ENCODE data around the gene TMEM138. TPM values are rescaled to one million over a fixed set of nuclear protein-coding genes. Genes with fewer than 3 reads are reported as not detected.

Gene TMEM138
- 29.6 TPM for total RNA-seq (2013)
- polyA plus RNA-seq (10 to 100 TPM; 34.5 to 64.0 (median 50.7) TPM), polyA minus RNA-seq (27.4 and 38.5 TPM in 2 replicates), total RNA-seq (30.8 to 68.7 (median 46.0) reads per million in 11 experiments)

DNA sequence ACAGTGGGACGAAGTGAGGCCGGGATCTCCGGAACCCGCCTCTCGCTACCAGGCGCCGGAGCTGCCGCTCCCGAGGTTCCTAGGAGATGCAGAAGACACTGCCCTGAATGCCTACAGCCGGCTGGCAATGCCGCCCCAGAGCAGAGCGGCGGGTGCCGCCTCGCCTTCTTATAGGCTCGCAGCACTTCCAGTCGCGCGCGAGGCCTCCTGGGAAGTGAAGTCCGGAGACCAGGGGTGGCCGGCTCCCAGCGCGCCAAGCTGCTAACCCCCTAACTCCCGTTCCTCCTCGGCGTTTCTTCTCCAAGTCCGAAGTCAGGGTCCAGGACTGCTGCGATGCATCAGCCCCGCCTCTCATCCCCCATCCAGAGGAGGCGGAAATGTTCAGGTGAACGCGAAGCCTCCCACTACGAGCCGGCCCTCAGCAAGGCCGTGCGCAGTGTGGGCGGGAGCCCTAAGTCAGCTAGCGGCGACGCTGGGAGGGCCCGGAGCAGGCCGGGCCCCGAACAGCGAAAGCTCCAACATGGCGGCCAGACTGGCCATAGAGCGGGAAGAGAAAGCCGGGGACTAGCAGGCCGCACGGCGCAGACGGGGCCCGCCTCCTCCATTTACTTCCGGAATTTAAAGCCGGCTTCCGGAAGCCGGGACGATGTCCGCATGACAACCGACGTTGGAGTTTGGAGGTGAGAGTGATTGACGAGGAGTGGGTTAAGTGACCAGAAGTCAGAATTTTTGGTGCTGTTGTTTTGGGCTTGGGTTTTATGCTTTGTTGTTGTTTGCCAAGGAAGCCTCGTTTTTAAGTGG lies at the start of gene TMEM138, which contains the start of gene CYB561A3:
Gene TMEM138 (plus strand): TSS at position 634 of the 801 bp plus-strand sequence. CDS start 2,017 bp downstream, outside the sequence.
Gene CYB561A3 (minus strand): TSS at position 142 of the 801 bp plus-strand sequence. CDS start 5,169 bp downstream, outside the sequence.
- H3K79me2 ChIP-seq (ENCODE audit: insufficient read depth, low read length) = peaks cover 53% of the 10 kb centered on the region
- H3K27me3 Mint-ChIP-seq (ENCODE audit: low read depth in 3 of 3) = no peaks in the 10 kb centered on the region
- peaks cover 24 to 34% of the 10 kb centered on the region in 2 donors for H3K36me3 Mint-ChIP-seq
- DNase-seq = peak; percentile 92 to 95 (median 92)
- H3K4me3 ChIP-seq (replicated peaks in 1 of 3; ENCODE audit: low read depth in 2 of 3, low read length in 3 of 3) = peak within 1 kb of the TSS; percentile 65 to 89 (median 79)
- H3K9me3 Mint-ChIP-seq = no peaks in the 10 kb centered on the region
- peak within 1 kb of the TSS; percentile 97 to 100 for H3K4me3 Mint-ChIP-seq
- TF ChIP-seq, protein P1, sequence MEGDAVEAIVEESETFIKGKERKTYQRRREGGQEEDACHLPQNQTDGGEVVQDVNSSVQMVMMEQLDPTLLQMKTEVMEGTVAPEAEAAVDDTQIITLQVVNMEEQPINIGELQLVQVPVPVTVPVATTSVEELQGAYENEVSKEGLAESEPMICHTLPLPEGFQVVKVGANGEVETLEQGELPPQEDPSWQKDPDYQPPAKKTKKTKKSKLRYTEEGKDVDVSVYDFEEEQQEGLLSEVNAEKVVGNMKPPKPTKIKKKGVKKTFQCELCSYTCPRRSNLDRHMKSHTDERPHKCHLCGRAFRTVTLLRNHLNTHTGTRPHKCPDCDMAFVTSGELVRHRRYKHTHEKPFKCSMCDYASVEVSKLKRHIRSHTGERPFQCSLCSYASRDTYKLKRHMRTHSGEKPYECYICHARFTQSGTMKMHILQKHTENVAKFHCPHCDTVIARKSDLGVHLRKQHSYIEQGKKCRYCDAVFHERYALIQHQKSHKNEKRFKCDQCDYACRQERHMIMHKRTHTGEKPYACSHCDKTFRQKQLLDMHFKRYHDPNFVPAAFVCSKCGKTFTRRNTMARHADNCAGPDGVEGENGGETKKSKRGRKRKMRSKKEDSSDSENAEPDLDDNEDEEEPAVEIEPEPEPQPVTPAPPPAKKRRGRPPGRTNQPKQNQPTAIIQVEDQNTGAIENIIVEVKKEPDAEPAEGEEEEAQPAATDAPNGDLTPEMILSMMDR (IDR thresholded peaks at IDR 0.05) = no peak
- no peaks in the 10 kb centered on the region for H3K27me3 ChIP-seq (ENCODE audit: control insufficient read depth in 2 of 2, insufficient read depth in 2 of 2, low read length in 2 of 2)
- H2AFZ ChIP-seq (ENCODE audit: insufficient read depth, low read depth, low read length, poor library complexity, severe bottlenecking) = peak within 1 kb of the TSS; percentile 88
- peaks cover 57% of the 10 kb centered on the region for H3K4me1 Mint-ChIP-seq
- intact Hi-C loops (cut with micrococcal nuclease) = loop anchor here in 1 of 2 donors (1.0 kb wide), 1 partner anchor 14 kb away; no protein-coding TSS in a partner anchor
- WGBS (ENCODE audit: insufficient coverage) = under 1% methylated on average over 60 of the region's 63 CpGs
- H4K20me1 ChIP-seq (ENCODE audit: insufficient read depth, low read length) = no peaks in the 10 kb centered on the region
- H3K4me1 ChIP-seq (ENCODE audit: control insufficient read depth in 1 of 2, insufficient read depth in 2 of 2, low read length in 2 of 2) = peaks cover 60 to 65% of the 10 kb centered on the region in 2 donors
- H3K4me2 ChIP-seq (replicated peaks; ENCODE audit: extremely low read depth, low read length, poor library complexity, severe bottlenecking) = peak within 1 kb of the TSS; percentile 95
- H3K36me3 ChIP-seq (replicated peaks in 1 of 2; ENCODE audit: control insufficient read depth in 1 of 2, insufficient read depth in 2 of 2, low read length in 2 of 2) = peaks cover 26 to 36% of the 10 kb centered on the region in 2 donors
- H3K9me3 ChIP-seq (replicated peaks in 1 of 2; ENCODE audit: control insufficient read depth in 1 of 2, insufficient read depth in 1 of 2, low read length in 2 of 2) = no peaks in the 10 kb centered on the region
- H3K27ac Mint-ChIP-seq = peak within 1 kb of the TSS; percentile 97 to 100 (median 100)
- H3K9ac ChIP-seq (ENCODE audit: insufficient read depth, low read length, poor library complexity, severe bottlenecking) = peak within 1 kb of the TSS; percentile 93
- peak within 1 kb of the TSS; percentile 97 to 99 for H3K27ac ChIP-seq (ENCODE audit: low read depth in 1 of 2, low read length in 2 of 2)

DNA sequence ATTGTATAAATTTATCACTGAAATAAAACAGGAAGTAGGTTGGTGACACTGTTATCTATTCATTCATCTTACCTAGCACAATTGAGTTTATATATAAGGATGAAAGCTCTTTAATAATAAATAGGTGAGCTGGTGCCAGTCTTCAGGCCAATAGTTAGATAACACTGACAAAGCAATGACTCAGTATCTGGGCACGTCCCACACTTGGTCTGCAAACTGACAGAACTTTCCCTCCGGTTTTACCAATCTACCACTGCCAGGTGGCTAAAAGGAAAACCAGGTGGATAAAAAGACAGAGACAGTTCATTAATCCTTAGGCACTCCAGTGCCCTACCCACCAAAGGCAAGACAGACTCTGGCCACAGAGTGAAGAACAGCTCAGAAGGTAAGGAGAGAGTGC lies 46.9 kb upstream of the TMEM138 start:
- peaks cover 84 to 93% of the 10 kb centered on the region in 2 donors for H3K36me3 ChIP-seq (replicated peaks in 1 of 2; ENCODE audit: control insufficient read depth in 1 of 2, insufficient read depth in 2 of 2, low read length in 2 of 2)
- Mint-ChIP-seq H3K9me3 (no peaks in the 10 kb centered on the region), H3K36me3 (peaks cover 44 to 71% of the 10 kb centered on the region in 2 donors), H3K27ac (peak overlapping the region in 1 of 7 donors; percentile 18), H3K27me3 (ENCODE audit: low read depth in 3 of 3) (no peaks in the 10 kb centered on the region), H3K4me1 (no peaks in the 10 kb centered on the region), H3K4me3 (no peak overlapping the region)
- WGBS (ENCODE audit: insufficient coverage) = no CpG with 5 or more reads among the region's 2 CpGs
- H2AFZ ChIP-seq (ENCODE audit: insufficient read depth, low read depth, low read length, poor library complexity, severe bottlenecking) = no peak overlapping the region
- H3K79me2 ChIP-seq (ENCODE audit: insufficient read depth, low read length) = no peaks in the 10 kb centered on the region
- no peaks in the 10 kb centered on the region for H3K4me1 ChIP-seq (ENCODE audit: control insufficient read depth in 1 of 2, insufficient read depth in 2 of 2, low read length in 2 of 2)
- H3K4me2 ChIP-seq (replicated peaks; ENCODE audit: extremely low read depth, low read length, poor library complexity, severe bottlenecking) = no peak overlapping the region
- H3K9ac ChIP-seq (ENCODE audit: insufficient read depth, low read length, poor library complexity, severe bottlenecking) = no peak overlapping the region
- no peaks in the 10 kb centered on the region for H4K20me1 ChIP-seq (ENCODE audit: insufficient read depth, low read length)
- intact Hi-C loops (cut with micrococcal nuclease) = no loop called here
- no peaks in the 10 kb centered on the region for H3K9me3 ChIP-seq (replicated peaks in 1 of 2; ENCODE audit: control insufficient read depth in 1 of 2, insufficient read depth in 1 of 2, low read length in 2 of 2)
- H3K27me3 ChIP-seq (ENCODE audit: control insufficient read depth in 2 of 2, insufficient read depth in 2 of 2, low read length in 2 of 2) = no peaks in the 10 kb centered on the region
- TF ChIP-seq, protein P1 (IDR thresholded peaks at IDR 0.05) = no peak
- DNase-seq = no peak
- H3K27ac ChIP-seq (ENCODE audit: low read depth in 1 of 2, low read length in 2 of 2) = no peak overlapping the region
- no peak overlapping the region for H3K4me3 ChIP-seq (replicated peaks in 1 of 3; ENCODE audit: low read depth in 2 of 3, low read length in 3 of 3)
